Heart right ventricle (tissue), 16 donors: Measurements from ENCODE around the gene PSAPL1. TPM values are rescaled to one million over a fixed set of nuclear protein-coding genes. Genes with fewer than 3 reads are reported as not detected.

Experiments
- ATAC-seq, 8 donors: fragments of 200-7000 bp; cut with Tn5 transposase; one replicate each; pipeline ENCODE4 v1.9.1; 2020; ENCODE audit warnings: mild to moderate bottlenecking in 8 of 8, moderate library complexity in 8 of 8, moderate number of reproducible peaks in 1 of 8
- DNase-seq, 2 donors: peaks; one replicate each; pipeline ENCODE4 v3.0.0-alpha.2; 2020
- H3K27ac ChIP-seq, 10 donors: fragments of 200-600 bp; sonication (generic) in 2 of 10; one replicate each; pipeline versions ENCODE4 v1.5.0 to v1.8.0; 2020 to 2022; ENCODE audit warnings: mild to moderate bottlenecking in 3 of 10
- H3K27me3 ChIP-seq, 7 donors: fragments of 200-600 bp; one replicate each; pipeline ENCODE4 v1.8.0; 2021 to 2022; ENCODE audit warnings: mild to moderate bottlenecking in 2 of 7
- H3K36me3 ChIP-seq, 9 donors: fragments of 200-600 bp; sonication (generic) in 1 of 9; one replicate each; pipeline versions ENCODE4 v1.5.0 to v1.8.0; 2020 to 2022; ENCODE audit warnings: mild to moderate bottlenecking in 2 of 9
- H3K4me1 ChIP-seq, 9 donors: fragments of 200-600 bp; sonication (generic) in 1 of 9; one replicate each; pipeline versions ENCODE4 v1.5.0 to v1.8.0; 2020 to 2022; ENCODE audit warnings: mild to moderate bottlenecking in 4 of 9
- H3K4me3 ChIP-seq, 10 donors: fragments of 200-600 bp; sonication (generic) in 2 of 10; one replicate each; pipeline versions ENCODE4 v1.5.0 to v1.8.0; 2020 to 2022; ENCODE audit warnings: mild to moderate bottlenecking in 7 of 10, moderate library complexity in 2 of 10
- H3K9me3 ChIP-seq, 11 donors: fragments of 200-600 bp in 10 of 11; sonication (generic) in 2 of 11; one replicate each; pipeline versions ENCODE4 v1.5.0 to v1.8.0; 2013 to 2022; ENCODE audit warnings: mild to moderate bottlenecking in 2 of 11, control low read depth in 1 of 11, moderate library complexity in 1 of 11
- WGBS, 2 donors: extraction: QIAGEN DNeasy Blood & Tissue Kit; methylation state at CpG; one replicate each; pipeline ENCODE4 v1.1.7; 2013; ENCODE audit warnings: inconsistent platforms in 1 of 2; 5-methylcytosine and 5-hydroxymethylcytosine counted together
- intact Hi-C, 10 donors: fragments of 100-400 bp; cut with DNase I; formaldehyde crosslinking; loops; one replicate each; pipeline versions ENCODE4 v1.11.1 to v1.14.2; 2022
- polyA plus RNA-seq, 2 donors: library from polyadenylated mRNA; stranded (reverse); fragments of 200-250 nt; gene quantifications; one replicate each; pipeline ENCODE4 v1.2.3, GENCODE V29; 2013
- total RNA-seq, 10 donors: library from RNA; stranded (reverse); fragmentation: NEBNext Ultra II Directional in 3 of 10; extraction: Animal tissue kit (Norgen Biotek cat#: 25700) in 3 of 10; gene quantifications; one replicate each; pipeline versions ENCODE4 v1.2.1 to v1.2.4, GENCODE V29; 2021 to 2023
- TF ChIP-seq, protein P1 (sequence below), 9 donors: fragments of 200-600 bp; sonication (generic) in 2 of 9; IDR thresholded peaks; one replicate each; pipeline versions ENCODE4 v1.5.0 to v1.8.0; 2021 to 2022; ENCODE audit warnings: antibody characterized with exemption in 9 of 9, mild to moderate bottlenecking in 5 of 9, moderate library complexity in 1 of 9
- donor health status: Arrhythmogenic right ventricular cardiomyopathy.
- donor health status: ischemic (EF 13 %, LVEDD 7.1; RV severe dilation, severe dysfunction).
- donor health status: healthy with polysubstance abuse.
- donor health status: DM: no; HTN: yes; CAD: no.
- donor health status: DM: no; HTN: no; CAD: no.
- donor health status: ischemic (EF 25% LVEDD 6.9; RV normal size, moderate dysfunction).
- donor health status: ischemic (EF 25% LVEDD 5.7; RV mildly dilated, moderate dysfunction).
- donor health status: healthy.
- donor health status: DM: yes; HTN: yes; CAD: no.
- donor health status: Ischemic cardiomyopathy.
- donor health status: ischemic (EF 35%, LVEDD 5.7; RV mildly dilated, moderate dysfunction).
- donor health status: nonischemic (EF 11% LVEDD 7.7; RV severe dilation, severe dysfunction).
- donor health status: DM: yes; HTN: yes; CAD: no.
- donor health status: PGD.
- donor health status: ischemic (EF 29% LVEDD 5.4; RV normal size, mild dysfunction).
- donor health status: nonischemic (EF 23%, LVEDD 6.1; RV moderate dilation, normal function).

Gene PSAPL1
- total and polyA plus RNA-seq, 12 donors, result 0.05 TPM; not detected in 11

DNA sequence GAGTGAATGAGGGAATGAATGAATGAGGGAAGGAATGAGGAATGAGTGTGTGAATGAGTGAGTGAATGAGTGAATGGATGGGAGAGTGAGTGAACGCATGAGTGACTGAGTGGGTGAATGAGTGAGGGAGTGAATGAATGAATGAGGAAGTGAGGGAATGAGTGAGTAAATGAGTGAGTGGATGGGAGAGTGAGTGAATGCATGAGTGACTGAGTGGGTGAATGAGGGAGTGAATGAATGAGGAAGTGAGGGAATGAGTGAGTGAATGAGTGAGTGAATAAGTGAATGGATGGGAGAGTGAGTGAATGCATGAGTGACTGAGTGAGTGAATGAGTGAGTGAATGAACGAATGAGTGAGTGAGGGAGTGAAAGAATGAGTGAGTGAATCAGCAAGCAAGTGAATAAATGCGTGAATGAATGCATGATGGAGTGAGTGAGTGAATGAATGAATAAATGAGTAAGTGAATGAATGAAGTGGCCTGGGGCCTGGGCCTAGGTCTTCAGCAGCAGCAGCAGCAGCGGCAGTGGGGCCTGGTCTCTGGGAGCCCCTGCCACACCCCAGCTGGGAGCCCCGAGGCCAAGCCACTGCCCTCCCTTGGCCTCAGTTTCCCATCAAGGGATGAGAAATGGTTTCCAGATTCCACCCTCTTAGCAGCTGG is 16.2 kb upstream of the PSAPL1 start:
- no peaks in the 10 kb centered on the region for H3K4me1 ChIP-seq
- H3K4me3 ChIP-seq, result no peak overlapping the region
- intact Hi-C loops, result no loop called here
- ATAC-seq, result no peak
- DNase-seq, result no peak
- 76 to 81% methylated on average over 5 of the region's 5 CpGs for WGBS, 2 donors
- TF ChIP-seq, protein P1, sequence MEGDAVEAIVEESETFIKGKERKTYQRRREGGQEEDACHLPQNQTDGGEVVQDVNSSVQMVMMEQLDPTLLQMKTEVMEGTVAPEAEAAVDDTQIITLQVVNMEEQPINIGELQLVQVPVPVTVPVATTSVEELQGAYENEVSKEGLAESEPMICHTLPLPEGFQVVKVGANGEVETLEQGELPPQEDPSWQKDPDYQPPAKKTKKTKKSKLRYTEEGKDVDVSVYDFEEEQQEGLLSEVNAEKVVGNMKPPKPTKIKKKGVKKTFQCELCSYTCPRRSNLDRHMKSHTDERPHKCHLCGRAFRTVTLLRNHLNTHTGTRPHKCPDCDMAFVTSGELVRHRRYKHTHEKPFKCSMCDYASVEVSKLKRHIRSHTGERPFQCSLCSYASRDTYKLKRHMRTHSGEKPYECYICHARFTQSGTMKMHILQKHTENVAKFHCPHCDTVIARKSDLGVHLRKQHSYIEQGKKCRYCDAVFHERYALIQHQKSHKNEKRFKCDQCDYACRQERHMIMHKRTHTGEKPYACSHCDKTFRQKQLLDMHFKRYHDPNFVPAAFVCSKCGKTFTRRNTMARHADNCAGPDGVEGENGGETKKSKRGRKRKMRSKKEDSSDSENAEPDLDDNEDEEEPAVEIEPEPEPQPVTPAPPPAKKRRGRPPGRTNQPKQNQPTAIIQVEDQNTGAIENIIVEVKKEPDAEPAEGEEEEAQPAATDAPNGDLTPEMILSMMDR (IDR thresholded peaks at IDR 0.05), result no peak
- H3K27ac ChIP-seq, result no peak overlapping the region
- H3K27me3 ChIP-seq, result peaks cover 0 to 5% (median 0%) of the 10 kb centered on the region in 7 donors
- H3K36me3 ChIP-seq, result no peaks in the 10 kb centered on the region
- H3K9me3 ChIP-seq, result no peaks in the 10 kb centered on the region

DNA sequence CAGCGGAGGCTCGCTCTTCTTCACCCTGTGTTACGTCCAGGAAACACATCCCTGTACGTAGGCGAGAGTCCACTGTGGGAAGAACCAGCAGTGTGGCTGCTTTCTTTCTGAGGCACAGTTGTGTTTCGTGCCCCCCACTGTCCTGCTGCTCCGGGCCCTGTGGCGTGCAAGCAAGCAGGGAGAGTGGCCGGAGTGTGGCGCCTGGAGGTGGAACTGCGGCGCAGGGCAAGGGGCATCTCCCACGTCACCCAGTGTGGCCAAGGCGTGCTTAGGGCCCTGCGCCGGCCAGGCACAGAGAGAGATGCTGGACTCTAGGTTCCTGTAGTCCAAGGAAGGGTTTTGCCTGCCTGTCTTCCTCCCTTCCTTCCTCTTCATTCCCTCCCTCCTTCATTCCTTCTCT is 13.3 kb upstream of the PSAPL1 start:
- 70 to 73% methylated on average over 16 of the region's 16 CpGs for WGBS, 2 donors
- intact Hi-C loops, result no loop called here
- Histone ChIP-seq H3K27me3 (peaks cover 0 to 13% (median 0%) of the 10 kb centered on the region in 7 donors), H3K36me3 (no peaks in the 10 kb centered on the region), H3K4me1 (no peaks in the 10 kb centered on the region), H3K4me3 (no peak overlapping the region), H3K27ac (no peak overlapping the region), H3K9me3 (no peaks in the 10 kb centered on the region)
- TF ChIP-seq, protein P1 (IDR thresholded peaks at IDR 0.05), result no peak
- no peak for ATAC-seq
- no peak for DNase-seq

DNA sequence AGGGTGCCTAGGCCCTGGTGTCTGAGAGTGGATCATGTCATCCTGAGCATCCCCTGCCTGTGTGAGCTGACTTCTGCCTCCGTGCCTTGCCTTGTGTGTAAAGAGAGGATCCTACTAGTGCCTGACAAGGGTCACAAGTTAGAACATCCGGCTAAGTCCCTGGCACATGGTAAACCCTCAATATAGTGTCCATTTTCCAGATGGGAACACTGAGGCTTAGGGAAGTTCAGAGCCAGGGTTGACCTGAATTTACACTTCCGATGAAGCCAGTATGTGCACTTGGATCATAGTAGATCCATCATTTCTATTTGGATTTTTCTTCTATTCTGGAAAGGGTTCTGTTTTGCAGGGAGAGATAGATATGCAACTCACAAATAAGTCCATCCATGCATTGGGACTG is 12.5 kb upstream of the PSAPL1 start:
- no peaks in the 10 kb centered on the region for H3K4me1 ChIP-seq
- TF ChIP-seq, protein P1 (IDR thresholded peaks at IDR 0.05), result no peak
- peaks cover 0 to 13% (median 0%) of the 10 kb centered on the region in 7 donors for H3K27me3 ChIP-seq
- no peaks in the 10 kb centered on the region for H3K9me3 ChIP-seq
- no peaks in the 10 kb centered on the region for H3K36me3 ChIP-seq
- no peak for ATAC-seq
- H3K27ac ChIP-seq, result no peak overlapping the region
- H3K4me3 ChIP-seq, result no peak overlapping the region
- no peak for DNase-seq
- intact Hi-C loops, result no loop called here
- WGBS, 2 donors, result 84 to 85% methylated on average over 3 of the region's 3 CpGs

DNA sequence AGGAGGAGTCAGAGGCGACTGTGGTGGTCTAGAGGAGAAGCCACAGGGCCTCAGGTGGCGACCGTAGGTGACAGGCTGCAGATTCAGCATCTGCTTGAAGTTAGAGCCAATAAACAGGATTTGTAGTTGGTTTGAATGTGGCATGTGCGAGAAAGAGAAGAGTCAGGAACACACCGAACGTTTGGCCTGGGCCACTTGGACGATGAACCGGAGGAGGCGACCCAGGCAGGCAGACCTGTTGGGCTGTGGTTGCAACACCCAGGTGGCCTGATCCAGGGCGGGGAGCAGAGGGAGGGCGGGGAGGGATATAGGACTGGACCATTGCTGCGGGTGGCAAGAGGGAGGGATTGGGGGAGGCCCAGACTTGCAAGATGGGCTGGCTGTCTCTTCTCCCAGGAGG is 10.0 kb upstream of the PSAPL1 start:
- ATAC-seq, result no peak
- WGBS, 2 donors, result 87 to 88% methylated on average over 12 of the region's 12 CpGs
- H3K27me3 ChIP-seq, result peaks cover 0 to 17% (median 3%) of the 10 kb centered on the region in 7 donors
- H3K27ac ChIP-seq, result no peak overlapping the region
- TF ChIP-seq, protein P1 (IDR thresholded peaks at IDR 0.05), result no peak
- no peak for DNase-seq
- H3K4me1 ChIP-seq, result no peaks in the 10 kb centered on the region
- no peak overlapping the region for H3K4me3 ChIP-seq
- intact Hi-C loops, result no loop called here
- H3K9me3 ChIP-seq, result no peaks in the 10 kb centered on the region
- no peaks in the 10 kb centered on the region for H3K36me3 ChIP-seq
